Stimulated activated CD4-positive, alpha-beta T cell treated with anti-CD3 and anti-CD28 coated beads, TNF-alpha, amount 100 ng/mL, for 4 hours (primary cell): ENCODE data around the gene ABCC12.

Source experiments
- DNase-seq, 3 experiments: peaks; one replicate each; pipeline ENCODE4 v3.0.0-alpha.2; 2020; ENCODE audit warnings: low read depth in 3 of 3

The ABCC12 gene

GRCh38 chr16:48165961-48166578, 10.3 kb upstream of the ABCC12 start:
- DNase-seq, result no peak

GRCh38 chr16:48164907-48165715, 9.3 kb upstream of the ABCC12 start:
- peak; percentile 35 to 54 (median 44) for DNase-seq

GRCh38 chr16:48162839-48163410, 7.1 kb upstream of the ABCC12 start:
- DNase-seq, result no peak

GRCh38 chr16:48161906-48162305, 6.1 kb upstream of the ABCC12 start:
- no peak for DNase-seq

GRCh38 chr16:48160575-48160974, 4.8 kb upstream of the ABCC12 start:
- no peak for DNase-seq

GRCh38 chr16:48158296-48158695, 2.5 kb upstream of the ABCC12 start:
- DNase-seq, result peak in 2 of 3 experiments; percentile 5 to 10

GRCh38 chr16:48157794-48158193, 2.0 kb upstream of the ABCC12 start:
- no peak for DNase-seq

- DNase-seq, result no peak
These were observed 1.5 kb upstream of the ABCC12 start for GRCh38 chr16:48157302-48157701.

GRCh38 chr16:48156790-48157209, 1.0 kb upstream of the ABCC12 start:
- DNase-seq, result peak; percentile 61 to 92 (median 67)

- no peak for DNase-seq
These were observed 2.0 kb downstream of the ABCC12 start for GRCh38 chr16:48153774-48154173.

- no peak for DNase-seq
These were observed 3.6 kb downstream of the ABCC12 start for GRCh38 chr16:48152226-48152625.

- no peak for DNase-seq
These were observed 5.1 kb downstream of the ABCC12 start for GRCh38 chr16:48150707-48151106.

- no peak for DNase-seq
These were observed 9.1 kb downstream of the ABCC12 start for GRCh38 chr16:48146710-48147109.

- DNase-seq, result no peak
These were observed 9.7 kb downstream of the ABCC12 start for GRCh38 chr16:48146131-48146530.

GRCh38 chr16:48143812-48144368, 11.9 kb downstream of the ABCC12 start:
- DNase-seq, result no peak

GRCh38 chr16:48140821-48141220, 15.0 kb downstream of the ABCC12 start:
- DNase-seq, result no peak

GRCh38 chr16:48139517-48139916, 16.3 kb downstream of the ABCC12 start:
- DNase-seq, result no peak

GRCh38 chr16:48138543-48138942, 17.2 kb downstream of the ABCC12 start:
- DNase-seq, result no peak

GRCh38 chr16:48137822-48138221, 18.0 kb downstream of the ABCC12 start:
- DNase-seq, result no peak

- DNase-seq, result no peak
These were observed 19.0 kb downstream of the ABCC12 start for GRCh38 chr16:48136547-48137360.

GRCh38 chr16:48133455-48134211, 22.2 kb downstream of the ABCC12 start:
- no peak for DNase-seq
